Fibroblast of the conjunctiva (primary cell): ENCODE data around the gene SCN4A.
"Not testable (repeated sequence)": the region's sequence is repeated elsewhere in the genome, so short reads cannot be mapped to it uniquely, and the experiment has no call there.

Source experiments
- DNase-seq: peaks from one replicate; pipeline ENCODE4 v3.0.0-alpha.2; 2010; ENCODE audit warnings: low read depth

The SCN4A gene

GRCh38 chr17:63972796-63973195, at the start of gene SCN4A:
Gene SCN4A (minus strand): TSS chr17:63972918. CDS start chr17:63972841, 77 bp downstream.
- DNase-seq: no peak

GRCh38 chr17:64020056-64020766, 47.5 kb upstream of the SCN4A start, which contains the start of gene ICAM2:
Gene ICAM2 (minus strand): TSS chr17:64020633. CDS start chr17:64006691, 13,942 bp downstream.
- DNase-seq: no peak

- not testable (repeated sequence) for DNase-seq
These were observed 46.8 kb upstream of the SCN4A start for GRCh38 chr17:64019551-64019961.

- no peak for DNase-seq
These were observed 44.8 kb upstream of the SCN4A start for GRCh38 chr17:64017381-64017980.

GRCh38 chr17:64016974-64017373, 44.3 kb upstream of the SCN4A start:
- DNase-seq: no peak

GRCh38 chr17:64016231-64016784, 43.6 kb upstream of the SCN4A start:
- DNase-seq: no peak

GRCh38 chr17:64015447-64015846, 42.7 kb upstream of the SCN4A start:
- no peak for DNase-seq

- no peak for DNase-seq
These were observed 37.1 kb upstream of the SCN4A start for GRCh38 chr17:64009571-64010402.

- DNase-seq: no peak
These were observed 36.1 kb upstream of the SCN4A start for GRCh38 chr17:64008830-64009229.

- DNase-seq: no peak
These were observed 35.6 kb upstream of the SCN4A start for GRCh38 chr17:64008346-64008745.

- DNase-seq: no peak
These were observed 35.1 kb upstream of the SCN4A start for GRCh38 chr17:64007838-64008282.

GRCh38 chr17:64007089-64007837, 34.5 kb upstream of the SCN4A start:
- not testable (repeated sequence) for DNase-seq

GRCh38 chr17:64006361-64007088, 33.8 kb upstream of the SCN4A start:
- DNase-seq: no peak

- no peak for DNase-seq
These were observed 33.0 kb upstream of the SCN4A start for GRCh38 chr17:64005734-64006167.

GRCh38 chr17:64004903-64005733, 32.4 kb upstream of the SCN4A start:
- no peak for DNase-seq

- DNase-seq: no peak
These were observed 31.6 kb upstream of the SCN4A start for GRCh38 chr17:64004218-64004770.

- DNase-seq: no peak
These were observed 30.9 kb upstream of the SCN4A start for GRCh38 chr17:64003526-64004121.

GRCh38 chr17:64002658-64003525, 30.2 kb upstream of the SCN4A start:
- DNase-seq: no peak
